Umbilical cord (tissue), 2 donors: ENCODE data around the gene VPS45. TPM values are rescaled to one million over a fixed set of nuclear protein-coding genes. Genes with fewer than 3 reads are reported as not detected.
"Not testable (repeated sequence)": the region's sequence is repeated elsewhere in the genome, so short reads cannot be mapped to it uniquely, and the experiment has no call there.

Experiments used
- DNase-seq: peaks from one replicate; pipeline ENCODE4 v3.0.0-alpha.2; 2015; ENCODE audit warnings: low spot score
- total RNA-seq: library from RNA; depleted of rRNA; stranded (reverse); fragments of >200 nt; gene quantifications from one replicate; pipeline ENCODE4 v1.2.3, GENCODE V29; 2014; ENCODE audit warnings: low replicate concordance; ENCODE audit not compliant: insufficient read depth

VPS45 gene
- total RNA-seq, 1 donor from 2014 or later: 43.6 TPM

DNA sequence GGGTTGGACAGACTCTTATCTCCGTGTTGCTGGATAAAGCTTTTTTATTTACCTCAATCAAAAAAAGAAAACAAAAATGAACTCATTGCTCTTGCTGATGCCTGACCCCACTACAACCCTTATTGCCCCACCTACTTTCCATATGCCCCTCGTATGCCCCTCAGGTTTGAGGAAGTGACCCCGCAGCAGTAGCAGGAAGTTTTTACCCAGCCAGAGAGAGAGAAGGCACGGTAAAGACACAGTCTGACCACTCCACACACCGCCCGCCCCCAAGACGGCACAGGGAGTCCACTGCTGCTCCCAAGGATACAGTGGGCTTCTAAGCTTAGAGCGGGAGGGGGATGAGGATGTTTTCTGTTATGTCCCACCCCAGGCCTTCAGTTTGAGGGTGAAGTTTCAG lies 92.0 kb downstream of the VPS45 start:
- no peak for DNase-seq

DNA sequence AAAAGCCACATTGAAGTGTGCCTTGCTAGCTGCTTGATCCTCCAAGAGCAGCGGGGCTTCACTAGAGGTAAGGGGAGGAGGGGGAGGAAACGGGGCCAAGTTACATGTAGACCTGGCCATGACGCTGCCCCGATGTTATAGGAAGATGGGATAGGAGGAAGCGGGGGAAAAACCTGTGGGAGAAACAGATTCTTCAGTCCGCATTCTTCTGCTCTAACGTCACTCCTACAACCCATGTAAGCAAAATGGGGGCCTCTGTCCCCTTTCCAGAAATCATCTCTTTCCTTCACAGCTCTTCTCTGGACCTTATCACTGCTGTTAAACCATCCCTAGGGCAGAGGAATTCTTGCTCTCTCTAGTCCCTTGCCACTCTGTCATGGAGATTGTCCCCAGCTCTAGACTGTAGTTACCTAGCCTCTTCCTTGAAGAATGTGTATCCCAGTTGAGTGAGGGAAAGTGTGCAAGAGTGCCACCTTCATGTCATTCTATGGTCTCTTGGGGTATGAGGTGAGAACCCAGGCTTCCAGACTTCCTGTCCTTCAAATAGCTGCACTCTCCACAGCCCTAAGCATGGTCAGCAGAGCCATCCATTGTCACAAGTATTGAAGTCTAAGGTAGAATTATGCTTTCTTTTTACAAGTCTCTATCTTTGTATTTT lies 93.5 kb downstream of the VPS45 start:
- no peak for DNase-seq

DNA sequence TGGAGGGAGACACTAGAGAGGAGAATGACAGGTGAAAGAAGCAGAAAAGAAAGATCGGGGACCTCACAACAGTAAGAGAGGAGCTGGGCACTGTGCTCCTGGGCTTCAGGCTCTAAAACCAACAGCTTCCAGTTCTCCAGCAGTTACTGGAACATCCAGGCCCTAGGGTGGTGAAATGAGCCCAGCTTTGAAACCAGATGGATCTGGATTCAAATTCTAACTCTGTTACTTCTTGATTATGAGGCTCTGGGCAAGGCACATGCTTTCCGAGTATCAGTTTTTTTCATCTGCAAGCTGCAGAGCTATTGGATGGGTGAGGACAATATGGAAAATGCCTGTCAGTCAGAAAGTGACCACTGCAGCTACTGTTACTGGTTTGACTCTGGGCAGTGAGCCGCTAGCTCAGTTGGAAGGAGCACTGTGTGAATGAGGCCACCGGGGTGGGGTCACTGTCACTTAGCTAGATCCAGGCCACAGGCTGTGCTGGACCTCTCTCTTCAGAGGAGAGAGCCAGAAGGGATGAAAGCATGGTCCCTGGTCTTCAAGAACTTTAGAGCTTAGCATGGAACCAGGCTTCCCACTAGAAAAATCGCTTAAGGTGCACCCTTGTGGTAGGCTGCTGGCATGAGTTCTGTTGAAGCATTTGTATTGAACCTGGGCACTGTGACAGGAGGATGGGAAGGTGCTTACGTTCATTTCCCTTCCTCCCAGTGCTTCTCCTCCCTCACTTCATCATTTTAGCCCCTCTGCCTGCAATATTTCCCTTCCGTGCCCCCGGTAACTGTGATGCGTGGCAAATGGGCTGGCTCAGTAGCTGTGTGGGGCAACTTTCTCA lies 94.4 kb downstream of the VPS45 start:
- no peak for DNase-seq

GRCh38 chr1:150162582-150162861 lies 94.9 kb downstream of the VPS45 start:
- no peak for DNase-seq

DNA sequence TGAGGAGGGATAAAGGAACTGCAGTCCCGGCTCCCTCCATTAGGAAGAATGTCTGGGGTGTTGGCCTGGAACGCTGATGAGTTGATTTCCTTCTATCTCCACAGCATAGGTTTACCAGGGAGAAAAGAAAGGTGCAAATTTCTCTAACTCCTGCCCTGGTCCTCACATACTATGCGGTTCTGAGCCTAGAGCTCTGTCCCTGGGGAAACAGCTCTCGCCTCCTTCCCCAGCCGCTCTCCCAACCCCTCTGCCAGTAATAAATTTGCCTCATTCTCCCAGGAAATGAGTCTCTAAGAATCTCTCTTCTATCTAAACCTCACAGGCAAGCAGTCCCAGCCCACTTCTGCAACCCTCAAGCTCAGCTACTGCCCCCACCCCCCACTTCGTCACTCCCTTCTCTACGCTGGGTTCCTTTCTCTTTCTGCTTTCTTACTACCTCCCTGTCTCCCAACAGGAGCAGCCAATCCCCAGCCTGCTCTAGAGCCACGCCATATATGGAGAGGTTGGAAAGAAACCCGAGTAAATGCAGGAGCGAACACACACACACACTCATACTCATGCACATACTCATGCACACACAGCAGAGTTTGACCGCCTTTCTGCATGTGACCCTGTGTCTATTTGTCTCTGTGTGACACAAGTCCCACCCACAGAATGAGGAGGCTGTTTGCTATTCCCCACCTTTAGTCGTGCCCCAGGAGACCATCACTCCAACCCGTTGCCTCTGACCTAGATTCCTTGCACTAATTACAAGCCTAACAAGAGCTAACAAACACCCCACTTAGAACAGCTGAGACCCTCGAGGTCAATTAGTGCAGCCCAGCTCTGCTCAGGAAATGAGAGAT lies 95.5 kb downstream of the VPS45 start:
- peak; percentile 99 for DNase-seq

DNA sequence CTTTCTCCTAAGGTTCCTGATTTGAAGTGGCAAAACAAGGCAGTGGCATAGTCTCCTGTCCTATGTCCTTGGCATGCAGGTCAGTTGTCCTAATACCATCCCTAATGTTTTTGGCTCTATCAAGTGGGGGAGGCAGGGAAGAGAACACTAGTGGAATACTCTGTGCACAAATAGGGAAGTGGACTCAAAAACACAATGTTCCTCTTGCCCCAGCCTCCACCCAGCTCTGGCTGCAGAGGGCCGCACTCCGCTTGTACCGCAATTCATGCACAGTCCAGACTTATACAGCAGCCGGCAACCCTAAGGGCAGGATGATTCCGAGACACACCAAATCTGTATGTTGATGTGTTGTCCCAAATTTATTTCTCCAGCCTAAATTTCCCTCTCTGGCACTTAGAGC lies 96.6 kb downstream of the VPS45 start:
- no peak for DNase-seq

GRCh38 chr1:150164779-150165178 lies 97.2 kb downstream of the VPS45 start:
- no peak for DNase-seq

DNA sequence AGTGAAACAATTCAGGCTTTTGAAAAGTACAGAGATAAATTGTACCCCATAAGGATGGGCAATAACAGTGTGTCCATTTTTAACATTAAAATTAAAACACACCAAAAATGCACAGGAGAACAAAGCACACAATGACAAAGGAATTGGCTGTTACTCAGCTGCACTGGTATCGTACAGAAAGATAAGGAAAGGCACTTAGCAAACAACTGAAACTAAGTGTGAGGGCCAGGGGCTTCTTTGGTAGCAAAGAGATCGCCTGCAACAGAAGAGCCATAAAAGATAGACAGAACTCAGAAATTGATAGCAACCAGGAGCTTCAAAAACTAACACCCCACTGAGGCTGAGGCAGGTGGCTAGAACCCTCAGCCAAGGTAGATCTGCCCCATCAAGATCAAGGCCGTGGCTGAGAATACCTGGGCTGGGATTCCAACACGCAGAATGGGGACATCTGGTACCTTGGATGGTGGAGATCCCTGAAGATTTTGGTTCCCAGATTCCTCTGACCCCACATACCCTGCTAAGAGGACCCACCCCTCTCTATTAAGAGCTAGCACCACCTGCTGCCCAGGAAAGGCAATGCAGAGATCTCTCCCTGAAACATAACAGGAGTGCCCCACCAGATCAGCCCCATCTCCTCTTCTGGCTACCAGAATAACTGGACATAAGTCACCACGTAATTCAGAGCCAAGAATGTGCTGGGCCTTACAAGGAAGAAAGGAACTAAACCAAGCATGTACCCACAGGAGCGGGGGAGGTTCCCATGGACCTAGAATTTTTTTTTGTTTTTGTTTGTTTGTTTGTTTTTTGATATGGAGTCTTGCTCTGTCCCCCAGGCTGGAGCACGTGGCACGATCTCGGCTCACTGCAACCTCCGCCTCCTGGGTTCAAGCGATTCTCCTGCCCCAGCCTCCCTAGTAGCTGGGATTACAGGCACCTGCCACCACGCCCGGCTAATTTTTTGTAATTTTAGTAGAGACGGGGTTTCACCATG lies 98.3 kb downstream of the VPS45 start:
- DNase-seq: no peak

- DNase-seq: peak; percentile 58
Observed at GRCh38 chr1:150168960-150169601, 101.5 kb downstream of the VPS45 start.

- DNase-seq: no peak
Observed at GRCh38 chr1:150171801-150172200, 104.2 kb downstream of the VPS45 start.

GRCh38 chr1:150173141-150173585 lies 105.6 kb downstream of the VPS45 start:
- no peak for DNase-seq

GRCh38 chr1:150176593-150176992 lies 109.0 kb downstream of the VPS45 start:
- DNase-seq: no peak

DNA sequence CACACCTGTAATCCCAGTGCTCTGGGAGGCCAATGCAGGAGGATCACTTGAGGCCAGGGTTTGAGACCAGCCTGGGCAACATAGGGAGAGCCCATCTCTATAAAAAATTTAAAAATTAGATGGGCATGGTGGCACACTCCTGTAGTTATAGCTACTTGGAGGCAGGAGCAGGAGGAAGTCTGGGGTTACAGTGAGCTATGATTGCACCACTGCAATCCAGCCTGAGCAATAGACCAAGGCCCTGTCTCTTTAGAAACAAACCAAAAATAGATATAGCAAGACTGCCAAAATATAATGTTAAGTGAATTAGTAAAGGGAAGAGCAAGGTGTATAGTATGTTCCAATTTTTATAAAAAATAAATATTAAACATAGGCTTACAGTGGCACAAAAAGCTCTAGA lies 111.0 kb downstream of the VPS45 start:
- no peak for DNase-seq

DNA sequence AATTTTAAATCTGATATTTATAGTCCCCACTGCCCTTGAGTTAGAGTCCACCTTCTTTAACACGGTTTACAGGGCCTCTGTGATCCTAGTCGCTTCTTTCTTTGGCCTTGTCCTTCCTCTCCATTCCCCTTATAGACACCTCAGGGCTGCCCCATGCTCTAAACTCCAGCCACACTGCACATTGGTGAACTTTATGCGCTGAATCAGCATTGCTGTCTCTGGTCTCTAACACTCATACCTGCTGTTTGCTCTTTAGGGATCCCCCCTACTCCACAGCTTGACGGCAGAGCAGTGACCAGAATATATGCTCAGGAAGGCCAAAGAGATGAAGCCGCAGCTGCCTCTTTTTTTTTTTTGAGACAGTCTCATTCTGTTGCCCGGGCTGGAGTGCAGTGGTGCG lies 112.3 kb downstream of the VPS45 start:
- no peak for DNase-seq

DNA sequence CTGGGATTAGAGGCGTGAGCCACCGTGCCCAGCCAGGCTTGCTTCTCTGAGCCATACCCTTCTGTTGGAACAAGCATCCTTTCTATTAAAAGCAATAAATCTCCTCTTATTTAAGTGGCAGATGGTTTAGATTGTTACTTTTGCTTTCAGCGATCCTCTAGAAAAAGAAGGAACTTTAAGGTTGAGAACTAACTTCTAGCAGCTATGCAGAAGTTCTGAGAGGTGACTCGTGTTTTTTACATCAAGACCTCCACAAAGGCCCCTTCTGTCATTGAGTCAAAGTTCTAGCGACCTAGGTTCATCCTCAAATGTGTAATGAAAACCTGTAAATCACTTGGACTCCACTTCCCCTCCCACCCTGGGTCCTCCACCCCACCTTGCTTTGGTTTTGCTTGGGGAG lies 112.9 kb downstream of the VPS45 start:
- no peak for DNase-seq

DNA sequence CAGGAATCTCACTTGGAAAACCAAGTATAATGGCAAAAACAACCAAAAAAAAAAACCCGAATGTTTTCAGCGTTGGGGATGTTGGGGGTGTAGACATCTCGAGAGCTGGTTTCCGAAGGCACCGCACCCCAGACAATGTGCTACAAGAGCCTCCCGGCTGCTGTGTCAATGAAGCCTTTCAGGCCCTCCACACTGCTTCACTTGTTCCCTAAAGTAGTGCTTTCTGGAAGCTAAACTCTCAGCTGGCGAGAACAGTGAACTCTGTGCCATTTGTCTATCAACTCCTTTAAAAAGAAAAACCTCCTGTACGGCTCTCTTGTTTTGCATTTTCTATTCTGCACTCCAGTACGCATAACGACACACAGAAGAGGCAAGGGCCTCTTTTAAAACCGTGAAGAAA lies 114.7 kb downstream of the VPS45 start:
- DNase-seq: no peak

DNA sequence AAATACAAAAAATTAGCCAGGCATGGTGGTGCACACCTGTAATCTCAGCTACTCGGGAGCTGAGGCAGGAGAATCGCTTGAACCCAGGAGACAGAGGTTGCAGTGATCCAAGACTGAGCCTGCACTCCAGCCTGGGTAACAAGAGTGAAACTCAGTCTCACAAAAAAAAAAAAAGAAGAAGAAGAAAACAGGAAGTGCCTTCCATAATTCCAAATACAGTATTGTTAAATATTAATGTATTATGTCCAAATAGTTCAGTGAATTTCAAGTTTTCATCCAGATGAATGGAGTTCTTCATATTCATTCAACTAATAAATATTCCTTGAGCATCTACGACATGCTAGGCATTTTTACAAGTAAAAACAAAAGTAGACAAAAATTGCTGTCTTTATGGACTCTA lies 115.5 kb downstream of the VPS45 start:
- DNase-seq: no peak

GRCh38 chr1:150185481-150185880 lies 117.9 kb downstream of the VPS45 start:
- DNase-seq: no peak

DNA sequence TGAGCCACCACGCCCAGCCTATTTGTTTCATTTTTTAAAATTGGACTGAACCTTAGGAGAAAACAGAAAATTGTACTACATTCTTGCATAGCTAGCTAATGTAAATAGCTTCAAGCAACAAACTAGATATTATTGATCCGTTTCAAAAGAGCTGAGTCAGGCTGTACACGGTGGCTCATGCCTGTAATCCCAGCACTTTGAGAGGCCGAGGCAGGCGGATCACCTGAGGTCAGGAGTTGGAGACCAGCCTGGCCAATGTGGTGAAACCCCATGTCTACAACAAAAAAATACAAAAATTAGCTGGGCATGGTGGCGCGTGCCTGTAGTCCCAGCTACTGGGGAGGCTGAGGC lies 118.8 kb downstream of the VPS45 start:
- not testable (repeated sequence) for DNase-seq

DNA sequence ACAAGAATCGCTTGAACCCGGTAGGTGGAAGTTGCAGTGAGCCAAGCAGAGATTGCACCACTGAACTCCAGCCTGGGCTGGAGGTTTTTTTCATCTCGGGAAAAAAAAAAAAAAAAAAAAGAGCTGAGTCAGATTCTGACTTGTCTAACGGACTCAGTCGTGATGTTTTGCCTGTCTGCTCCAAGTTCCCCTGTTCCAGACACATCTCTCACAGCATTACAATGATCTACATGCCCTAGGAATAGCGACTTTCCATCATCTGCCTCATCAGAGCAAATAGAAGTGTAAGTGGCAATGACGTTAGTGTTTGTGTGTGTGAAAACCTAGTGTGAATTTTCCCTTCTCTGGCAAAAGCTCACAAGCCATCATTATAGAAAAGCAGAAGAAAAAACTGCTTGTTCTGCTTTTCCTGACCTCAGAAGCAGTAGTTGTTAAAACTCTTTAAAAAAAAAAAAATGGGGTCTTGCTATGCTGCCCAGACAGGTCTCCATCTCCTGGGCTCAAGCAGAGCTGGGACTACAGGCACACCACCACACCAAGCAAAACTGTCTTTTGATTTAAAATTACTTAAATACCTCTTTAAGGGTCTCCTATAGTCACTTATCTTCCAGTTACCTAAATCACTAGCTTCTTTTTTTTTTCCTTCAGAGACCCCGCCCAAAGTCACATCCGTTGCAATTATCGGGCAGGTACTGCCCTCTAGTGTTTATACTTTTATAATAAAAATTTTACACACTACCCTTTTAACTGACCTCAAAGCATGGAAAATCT lies 119.4 kb downstream of the VPS45 start:
- DNase-seq: peak; percentile 58
